Fibroblast of pulmonary artery (primary cell): ENCODE results near the gene DLK2.

Source experiments
- DNase-seq: peaks from one replicate; pipeline ENCODE4 v3.0.0-alpha.2; 2010; ENCODE audit warnings: low read depth
- H3K4me3 ChIP-seq: replicated peaks from 2 replicates; pipeline ENCODE4 v1.5.1; 2011; ENCODE audit warnings: low read depth, mild to moderate bottlenecking, control low read depth, low read length, moderate library complexity
- TF ChIP-seq, protein P1 (sequence below): IDR thresholded peaks from 2 replicates; pipeline ENCODE4 v1.5.1; 2011; ENCODE audit warnings: mild to moderate bottlenecking, control low read depth, low read length, inconsistent platforms; ENCODE audit errors: missing control alignments

The DLK2 gene

DNA sequence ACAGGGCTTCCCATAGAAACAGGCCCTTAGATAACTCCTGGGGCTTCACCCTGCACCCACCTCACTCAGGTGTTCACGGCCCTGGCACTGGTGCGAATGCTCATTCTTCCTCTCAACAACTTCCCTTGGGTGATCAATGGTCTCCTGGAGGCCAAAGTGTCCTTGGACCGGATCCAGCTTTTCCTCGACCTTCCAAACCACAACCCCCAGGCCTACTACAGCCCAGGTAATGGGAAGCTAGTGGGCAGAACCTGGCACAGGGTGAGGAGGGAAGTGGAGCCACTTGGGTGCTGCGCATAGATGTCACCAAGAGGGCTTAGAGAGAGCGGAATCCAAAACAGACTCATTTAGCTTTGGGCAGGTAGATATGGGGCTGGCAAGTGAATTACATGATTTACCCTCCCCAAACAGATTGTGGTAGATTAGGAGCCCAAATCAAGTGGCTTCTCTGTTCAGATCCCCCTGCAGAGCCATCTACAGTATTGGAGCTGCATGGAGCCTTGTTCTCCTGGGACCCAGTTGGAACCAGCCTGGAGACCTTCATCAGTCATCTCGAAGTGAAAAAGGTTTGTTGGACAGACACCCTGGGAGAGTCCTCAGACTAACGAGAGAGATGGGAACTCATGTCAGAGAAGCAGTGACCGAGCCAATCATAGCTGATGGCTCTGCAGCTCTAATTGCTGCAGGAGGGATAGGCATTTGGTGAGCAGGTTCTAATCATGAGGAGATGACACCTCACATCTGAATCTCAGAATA is 19.5 kb downstream of the DLK2 start:
- TF ChIP-seq, protein P1, sequence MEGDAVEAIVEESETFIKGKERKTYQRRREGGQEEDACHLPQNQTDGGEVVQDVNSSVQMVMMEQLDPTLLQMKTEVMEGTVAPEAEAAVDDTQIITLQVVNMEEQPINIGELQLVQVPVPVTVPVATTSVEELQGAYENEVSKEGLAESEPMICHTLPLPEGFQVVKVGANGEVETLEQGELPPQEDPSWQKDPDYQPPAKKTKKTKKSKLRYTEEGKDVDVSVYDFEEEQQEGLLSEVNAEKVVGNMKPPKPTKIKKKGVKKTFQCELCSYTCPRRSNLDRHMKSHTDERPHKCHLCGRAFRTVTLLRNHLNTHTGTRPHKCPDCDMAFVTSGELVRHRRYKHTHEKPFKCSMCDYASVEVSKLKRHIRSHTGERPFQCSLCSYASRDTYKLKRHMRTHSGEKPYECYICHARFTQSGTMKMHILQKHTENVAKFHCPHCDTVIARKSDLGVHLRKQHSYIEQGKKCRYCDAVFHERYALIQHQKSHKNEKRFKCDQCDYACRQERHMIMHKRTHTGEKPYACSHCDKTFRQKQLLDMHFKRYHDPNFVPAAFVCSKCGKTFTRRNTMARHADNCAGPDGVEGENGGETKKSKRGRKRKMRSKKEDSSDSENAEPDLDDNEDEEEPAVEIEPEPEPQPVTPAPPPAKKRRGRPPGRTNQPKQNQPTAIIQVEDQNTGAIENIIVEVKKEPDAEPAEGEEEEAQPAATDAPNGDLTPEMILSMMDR, result no peak
- DNase-seq, result no peak
- no peak overlapping the region for H3K4me3 ChIP-seq

DNA sequence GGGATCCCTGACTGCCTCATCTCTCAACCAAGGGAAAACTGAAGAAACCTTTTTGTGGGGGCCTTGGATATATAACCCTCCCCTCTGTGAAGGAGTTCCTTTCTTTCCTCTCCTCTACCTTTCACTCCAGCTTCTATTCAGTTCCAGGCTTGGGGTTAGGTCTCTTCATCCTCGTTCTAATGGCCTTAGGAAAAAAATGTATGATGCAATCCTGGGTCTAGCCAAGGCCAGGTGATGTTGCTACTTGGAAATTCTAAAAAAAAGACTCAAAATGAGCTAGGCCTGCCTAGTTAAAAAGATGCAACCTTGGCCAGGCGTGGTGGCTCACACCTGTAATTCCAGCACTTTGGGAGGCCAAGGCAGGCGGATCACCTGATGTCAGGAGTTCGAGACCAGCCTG is 20.4 kb downstream of the DLK2 start:
- TF ChIP-seq, protein P1, result no peak
- no peak for DNase-seq

DNA sequence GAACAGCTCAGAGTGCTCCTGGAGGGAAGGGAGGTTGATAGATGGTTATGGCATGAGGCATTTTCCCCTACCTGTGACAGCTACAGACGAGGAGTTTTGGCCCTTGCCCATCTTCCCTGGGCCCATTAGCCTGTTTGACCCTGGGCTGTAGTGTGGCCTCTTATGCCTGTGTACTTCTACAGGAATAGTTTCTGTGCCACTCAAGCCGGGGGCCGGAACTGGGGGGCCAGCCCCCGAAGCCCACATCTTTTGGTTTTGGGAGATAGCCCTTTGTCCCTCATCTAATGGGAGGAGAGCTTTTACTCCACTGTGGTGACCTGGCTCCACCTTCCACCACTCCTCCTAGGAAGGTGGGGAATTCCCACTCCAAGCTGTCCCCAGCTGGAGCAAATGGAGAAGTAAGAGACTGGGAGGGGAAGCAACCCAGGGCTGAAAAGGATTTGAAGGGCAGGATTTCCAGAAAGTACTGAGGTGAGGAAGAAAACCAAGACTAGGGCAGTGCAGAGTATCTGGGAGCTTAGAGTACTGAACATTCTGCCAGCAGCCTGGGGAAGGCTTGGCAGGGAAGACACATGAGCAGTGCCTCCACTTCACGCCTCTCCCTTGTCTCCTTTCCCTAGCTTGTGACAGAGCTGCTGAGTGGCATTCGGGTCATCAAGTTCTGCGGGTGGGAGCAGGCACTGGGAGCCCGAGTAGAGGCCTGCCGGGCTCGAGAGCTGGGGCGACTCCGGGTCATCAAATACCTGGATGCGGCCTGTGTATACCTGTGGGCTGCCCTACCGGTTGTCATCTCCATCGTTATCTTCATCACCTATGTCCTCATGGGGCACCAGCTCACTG is 21.1 kb downstream of the DLK2 start:
- TF ChIP-seq, protein P1, result no peak
- no peak for DNase-seq
- no peak overlapping the region for H3K4me3 ChIP-seq

More for the DNA sequence above, 20.4 kb downstream of the DLK2 start:
- no peak overlapping the region for H3K4me3 ChIP-seq

DNA sequence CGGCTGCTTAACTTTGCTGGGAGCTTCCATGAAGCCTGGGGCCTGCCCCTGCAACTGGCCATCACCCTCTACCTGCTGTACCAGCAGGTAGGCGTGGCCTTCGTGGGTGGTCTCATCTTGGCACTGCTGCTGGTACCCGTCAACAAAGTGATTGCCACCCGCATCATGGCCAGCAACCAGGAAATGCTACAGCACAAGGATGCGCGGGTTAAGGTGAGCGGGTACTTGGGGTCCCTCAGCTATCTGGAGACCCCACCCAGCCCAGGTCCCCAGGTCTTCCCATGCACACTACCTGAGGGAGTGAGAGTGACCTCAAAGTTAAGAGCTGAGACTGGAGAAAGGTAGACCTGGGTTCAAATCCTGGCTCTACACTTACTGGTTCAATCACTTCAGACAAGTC is 22.2 kb downstream of the DLK2 start:
- DNase-seq, result no peak
- H3K4me3 ChIP-seq, result no peak overlapping the region
- TF ChIP-seq, protein P1, result no peak

DNA sequence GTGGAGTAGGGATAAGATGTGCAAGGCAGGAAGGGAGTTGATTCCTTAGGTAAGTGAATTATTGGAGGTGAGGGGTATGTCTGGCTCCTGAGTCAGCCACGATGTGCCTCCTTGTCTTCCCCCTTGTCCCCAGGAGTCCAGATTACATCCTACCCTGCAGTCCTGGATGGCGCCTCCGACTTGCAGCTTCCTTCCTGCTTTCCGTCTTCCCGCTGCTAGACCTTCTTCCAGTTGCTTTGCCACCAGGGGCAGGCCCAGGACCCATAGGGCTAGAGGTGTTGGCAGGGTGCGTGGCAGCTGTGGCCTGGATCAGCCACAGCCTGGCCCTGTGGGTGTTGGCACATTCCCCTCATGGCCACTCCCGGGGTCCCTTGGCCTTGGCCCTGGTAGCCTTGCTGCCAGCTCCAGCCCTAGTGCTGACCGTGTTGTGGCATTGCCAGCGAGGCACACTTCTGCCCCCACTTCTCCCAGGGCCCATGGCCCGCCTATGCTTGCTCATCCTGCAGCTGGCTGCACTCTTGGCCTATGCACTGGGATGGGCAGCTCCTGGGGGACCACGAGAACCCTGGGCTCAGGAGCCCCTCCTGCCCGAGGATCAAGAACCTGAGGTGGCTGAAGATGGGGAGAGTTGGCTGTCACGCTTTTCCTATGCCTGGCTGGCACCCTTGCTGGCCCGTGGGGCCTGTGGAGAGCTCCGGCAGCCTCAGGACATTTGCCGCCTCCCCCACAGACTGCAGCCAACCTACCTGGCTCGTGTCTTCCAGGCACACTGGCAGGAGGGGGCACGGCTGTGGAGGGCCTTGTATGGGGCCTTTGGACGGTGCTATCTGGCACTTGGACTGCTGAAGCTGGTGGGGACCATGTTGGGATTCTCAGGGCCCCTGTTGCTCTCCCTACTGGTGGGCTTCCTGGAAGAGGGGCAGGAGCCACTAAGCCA is 23.1 kb downstream of the DLK2 start:
- DNase-seq, result no peak
- TF ChIP-seq, protein P1, result no peak
- H3K4me3 ChIP-seq, result no peak overlapping the region

DNA sequence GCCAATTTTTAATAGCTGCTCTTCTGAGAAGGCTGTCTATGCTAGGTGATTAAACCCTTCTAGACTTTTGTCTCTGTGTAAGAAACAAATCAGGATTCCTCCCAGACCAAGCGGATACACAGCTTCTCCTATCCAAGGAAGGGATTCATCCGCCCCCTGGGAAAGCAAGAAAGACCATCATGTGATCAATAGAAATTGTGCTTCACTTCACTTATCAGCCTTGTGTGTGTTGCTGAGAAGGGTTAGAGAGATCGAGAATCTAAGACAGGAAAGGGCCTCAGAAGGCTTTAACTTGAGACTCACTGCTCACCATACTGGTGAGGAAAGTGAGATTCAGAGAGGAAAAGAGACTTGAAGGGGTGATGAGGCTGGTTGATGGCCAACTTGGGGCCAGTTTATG is 26.5 kb downstream of the DLK2 start:
- no peak for DNase-seq
- TF ChIP-seq, protein P1, result no peak
- peak overlapping the region; percentile 94 for H3K4me3 ChIP-seq
